Measurements from ENCODE around the gene LYPD5.

Gene LYPD5

DNA sequence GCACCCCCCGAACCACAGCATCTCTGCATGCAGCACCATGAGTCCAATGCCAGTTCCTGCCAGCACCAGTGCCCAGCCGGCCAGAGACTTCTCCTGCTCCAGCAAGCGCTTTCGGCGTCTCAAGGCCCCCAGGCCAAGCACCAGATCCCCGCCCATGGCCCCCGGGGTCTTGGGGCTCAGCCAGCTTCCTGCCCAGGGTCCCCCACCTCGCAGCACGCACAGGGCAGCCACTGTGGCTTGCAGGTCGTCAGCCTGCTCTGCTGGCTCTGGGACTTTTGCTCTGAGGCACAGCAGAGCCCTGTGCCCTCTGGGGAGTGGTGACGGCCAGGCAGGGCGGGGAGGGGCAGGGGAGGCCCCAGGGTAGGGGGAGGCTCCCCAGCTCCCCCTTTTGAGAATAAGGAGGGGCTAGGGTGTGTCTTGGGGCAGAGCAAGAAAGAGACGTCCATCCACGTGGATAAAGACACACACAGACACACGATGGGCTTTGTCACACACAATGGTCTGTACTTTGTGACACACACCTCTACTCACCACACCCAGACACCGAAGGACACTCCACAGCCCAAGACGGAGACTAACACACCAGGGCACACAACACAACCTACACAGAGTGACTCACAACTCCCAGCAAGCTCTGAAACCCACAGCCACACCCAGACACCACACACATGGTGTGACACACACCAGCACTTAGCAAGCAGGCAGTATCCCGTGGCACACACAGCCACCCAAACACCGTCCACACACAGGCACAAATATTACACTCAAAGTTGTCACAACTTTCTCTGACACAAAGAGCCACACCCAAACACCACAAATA lies 21.3 kb downstream of the LYPD5 start, which contains the start of gene KCNN4:
Gene KCNN4 (minus strand): TSS at position 268 of the 820 bp plus-strand sequence. CDS start 112 bp downstream, at position 156.
- TF ChIP-seq FOXM1 (IDR thresholded peaks at IDR 0.05; ENCODE audit: borderline replicate concordance, low read depth) (no peak), EGR1 (IDR thresholded peaks at IDR 0.05) (no peak), EP300 (IDR thresholded peaks at IDR 0.05; ENCODE audit: borderline replicate concordance) (no peak), NFIC (IDR thresholded peaks at IDR 0.05) (no peak), TEAD4 (IDR thresholded peaks at IDR 0.05) (no peak), TCF12 (IDR thresholded peaks at IDR 0.05; ENCODE audit: low read depth) (no peak), ZBTB7A (IDR thresholded peaks at IDR 0.05; ENCODE audit: low read depth) (no peak)
- TF ChIP-seq, protein P1, sequence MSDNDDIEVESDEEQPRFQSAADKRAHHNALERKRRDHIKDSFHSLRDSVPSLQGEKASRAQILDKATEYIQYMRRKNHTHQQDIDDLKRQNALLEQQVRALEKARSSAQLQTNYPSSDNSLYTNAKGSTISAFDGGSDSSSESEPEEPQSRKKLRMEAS (IDR thresholded peaks at IDR 0.05) = no peak
- TF ChIP-seq, protein P2, sequence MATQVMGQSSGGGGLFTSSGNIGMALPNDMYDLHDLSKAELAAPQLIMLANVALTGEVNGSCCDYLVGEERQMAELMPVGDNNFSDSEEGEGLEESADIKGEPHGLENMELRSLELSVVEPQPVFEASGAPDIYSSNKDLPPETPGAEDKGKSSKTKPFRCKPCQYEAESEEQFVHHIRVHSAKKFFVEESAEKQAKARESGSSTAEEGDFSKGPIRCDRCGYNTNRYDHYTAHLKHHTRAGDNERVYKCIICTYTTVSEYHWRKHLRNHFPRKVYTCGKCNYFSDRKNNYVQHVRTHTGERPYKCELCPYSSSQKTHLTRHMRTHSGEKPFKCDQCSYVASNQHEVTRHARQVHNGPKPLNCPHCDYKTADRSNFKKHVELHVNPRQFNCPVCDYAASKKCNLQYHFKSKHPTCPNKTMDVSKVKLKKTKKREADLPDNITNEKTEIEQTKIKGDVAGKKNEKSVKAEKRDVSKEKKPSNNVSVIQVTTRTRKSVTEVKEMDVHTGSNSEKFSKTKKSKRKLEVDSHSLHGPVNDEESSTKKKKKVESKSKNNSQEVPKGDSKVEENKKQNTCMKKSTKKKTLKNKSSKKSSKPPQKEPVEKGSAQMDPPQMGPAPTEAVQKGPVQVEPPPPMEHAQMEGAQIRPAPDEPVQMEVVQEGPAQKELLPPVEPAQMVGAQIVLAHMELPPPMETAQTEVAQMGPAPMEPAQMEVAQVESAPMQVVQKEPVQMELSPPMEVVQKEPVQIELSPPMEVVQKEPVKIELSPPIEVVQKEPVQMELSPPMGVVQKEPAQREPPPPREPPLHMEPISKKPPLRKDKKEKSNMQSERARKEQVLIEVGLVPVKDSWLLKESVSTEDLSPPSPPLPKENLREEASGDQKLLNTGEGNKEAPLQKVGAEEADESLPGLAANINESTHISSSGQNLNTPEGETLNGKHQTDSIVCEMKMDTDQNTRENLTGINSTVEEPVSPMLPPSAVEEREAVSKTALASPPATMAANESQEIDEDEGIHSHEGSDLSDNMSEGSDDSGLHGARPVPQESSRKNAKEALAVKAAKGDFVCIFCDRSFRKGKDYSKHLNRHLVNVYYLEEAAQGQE (IDR thresholded peaks at IDR 0.05; ENCODE audit: low read depth) = no peak

DNA sequence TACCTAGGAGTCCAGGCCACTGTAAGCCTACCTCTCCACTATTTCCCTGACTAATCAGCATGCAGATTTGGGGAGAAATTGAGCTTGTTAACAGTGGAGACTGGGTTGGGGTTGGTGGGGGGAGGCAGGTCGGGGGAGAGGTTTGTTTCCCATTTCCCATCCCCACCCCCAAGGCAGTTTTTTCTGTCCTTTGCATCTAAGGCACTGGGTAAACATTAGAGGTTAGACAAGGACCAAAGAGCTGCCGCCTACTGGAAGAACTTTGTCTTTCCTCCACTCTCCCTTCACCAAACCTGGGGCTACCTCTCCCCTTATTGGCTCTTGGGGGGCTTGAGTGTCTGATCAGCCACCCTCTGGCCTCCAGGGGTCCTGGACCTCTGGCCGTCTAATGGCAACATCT lies 22.4 kb downstream of the LYPD5 start:
- TF ChIP-seq FOXM1 (IDR thresholded peaks at IDR 0.05; ENCODE audit: borderline replicate concordance, low read depth) (no peak), ZBTB7A (IDR thresholded peaks at IDR 0.05; ENCODE audit: low read depth) (no peak), RAD21 (IDR thresholded peaks at IDR 0.05; ENCODE audit: low read depth) (no peak), YY1 (IDR thresholded peaks at IDR 0.05; ENCODE audit: low read depth) (no peak), CEBPB (IDR thresholded peaks at IDR 0.05) (no peak), TAF1 (IDR thresholded peaks at IDR 0.05; ENCODE audit: low read depth) (no peak), TEAD4 (IDR thresholded peaks at IDR 0.05) (no peak), EGR1 (IDR thresholded peaks at IDR 0.05) (no peak), EP300 (IDR thresholded peaks at IDR 0.05; ENCODE audit: borderline replicate concordance) (no peak)
- TF ChIP-seq, protein P2 (IDR thresholded peaks at IDR 0.05; ENCODE audit: low read depth) = no peak
- TF ChIP-seq, protein P3, sequence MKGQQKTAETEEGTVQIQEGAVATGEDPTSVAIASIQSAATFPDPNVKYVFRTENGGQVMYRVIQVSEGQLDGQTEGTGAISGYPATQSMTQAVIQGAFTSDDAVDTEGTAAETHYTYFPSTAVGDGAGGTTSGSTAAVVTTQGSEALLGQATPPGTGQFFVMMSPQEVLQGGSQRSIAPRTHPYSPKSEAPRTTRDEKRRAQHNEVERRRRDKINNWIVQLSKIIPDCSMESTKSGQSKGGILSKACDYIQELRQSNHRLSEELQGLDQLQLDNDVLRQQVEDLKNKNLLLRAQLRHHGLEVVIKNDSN (IDR thresholded peaks at IDR 0.05) = no peak
- TF ChIP-seq, protein P1 (IDR thresholded peaks at IDR 0.05) = no peak

DNA sequence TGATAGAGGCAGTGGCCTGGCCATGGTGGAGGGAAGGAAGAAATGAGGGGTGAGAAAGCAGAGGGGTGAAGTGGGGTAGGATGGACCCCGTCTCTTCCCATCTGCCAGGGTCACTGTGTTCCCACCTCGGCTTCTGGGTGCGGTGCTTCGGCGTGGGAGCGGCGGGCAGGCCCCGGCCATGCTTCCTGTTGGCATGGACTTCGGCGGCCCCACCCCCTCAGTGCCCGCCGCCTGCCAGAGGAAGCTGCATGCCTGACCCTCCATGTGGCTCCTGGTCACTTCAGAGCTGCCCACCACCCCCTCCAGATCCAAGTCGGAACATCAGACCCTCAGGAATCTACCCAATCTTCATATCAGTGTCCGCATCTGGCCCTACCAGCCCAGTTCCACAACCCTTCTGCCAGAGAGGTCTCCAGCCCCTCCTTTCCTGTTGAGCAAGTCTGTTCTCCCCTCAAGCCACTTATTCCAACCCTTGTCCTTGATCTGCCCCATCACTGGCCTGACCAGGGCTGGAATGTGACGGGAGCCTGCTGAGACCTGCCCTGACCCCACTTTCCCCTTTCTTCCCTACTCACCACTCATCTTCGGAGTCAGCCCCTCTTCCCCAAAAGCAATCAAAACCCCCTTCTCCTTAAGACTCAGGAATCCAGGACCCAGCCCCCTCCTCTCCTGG lies 23.0 kb downstream of the LYPD5 start:
- TF ChIP-seq, protein P2 (IDR thresholded peaks at IDR 0.05; ENCODE audit: low read depth) = no peak
- no peak for TF ChIP-seq FOXM1 (IDR thresholded peaks at IDR 0.05; ENCODE audit: borderline replicate concordance, low read depth)
- TF ChIP-seq NFIC (IDR thresholded peaks at IDR 0.05) = no peak
- TF ChIP-seq, protein P3 (IDR thresholded peaks at IDR 0.05) = no peak
- no peak for TF ChIP-seq EGR1 (IDR thresholded peaks at IDR 0.05)
- no peak for TF ChIP-seq EP300 (IDR thresholded peaks at IDR 0.05; ENCODE audit: borderline replicate concordance)

DNA sequence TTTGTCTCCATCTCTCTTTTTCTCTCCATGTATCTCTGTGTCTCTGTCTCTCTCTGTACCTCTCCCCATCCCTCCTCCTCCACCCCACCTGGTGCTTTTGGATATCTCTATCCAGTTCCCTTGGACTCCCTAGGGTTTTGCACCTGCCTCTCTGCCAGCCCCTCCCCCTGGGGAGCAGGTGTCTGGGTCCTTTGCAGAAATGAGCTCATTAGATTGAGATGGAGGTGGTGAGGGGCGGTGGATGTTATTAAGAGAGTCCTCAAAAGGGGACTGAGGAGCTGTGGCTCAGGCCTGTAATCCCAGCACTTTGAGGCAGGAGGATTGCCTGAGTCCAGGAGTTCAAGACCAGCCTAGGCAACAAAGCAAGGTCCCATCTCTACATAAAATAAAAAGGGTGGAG lies 23.6 kb downstream of the LYPD5 start:
- no peak for TF ChIP-seq YY1 (IDR thresholded peaks at IDR 0.05; ENCODE audit: low read depth)
